ACC112 (cell line): ENCODE data around the gene PCGF1.
A peak's percentile ranks its signal among the peaks of the same experiment; 100 is the strongest.

ENCODE experiments used
- H2AFZ ChIP-seq: fragments of 200-600 bp; sonication (generic); one replicate; pipeline ENCODE4 v1.6.0; 2017; ENCODE audit warnings: antibody characterized with exemption, low read length; ENCODE audit not compliant: unreplicated experiment
- H3K27ac ChIP-seq: fragments of 200-600 bp; sonication (generic); 2 replicates; pipeline ENCODE4 v1.5.1; 2014; ENCODE audit warnings: low read depth, mild to moderate bottlenecking, antibody characterized with exemption, low read length, moderate library complexity
- H3K27me3 ChIP-seq: fragments of 200-600 bp; sonication (generic); 2 replicates; pipeline ENCODE4 v1.6.1; 2014; ENCODE audit warnings: mild to moderate bottlenecking, antibody characterized with exemption, low read length, moderate library complexity, mixed read lengths; ENCODE audit not compliant: insufficient read depth
- H3K36me3 ChIP-seq: fragments of 200-600 bp; sonication (generic); 2 replicates; pipeline ENCODE4 v1.6.1; 2016; ENCODE audit warnings: mild to moderate bottlenecking, antibody characterized with exemption, low read length, moderate library complexity, mixed read lengths; ENCODE audit not compliant: insufficient read depth
- H3K4me1 ChIP-seq: fragments of 200-600 bp; sonication (generic); one replicate; pipeline ENCODE4 v1.6.1; 2016; ENCODE audit warnings: low read length, mixed read lengths; ENCODE audit not compliant: insufficient read depth, unreplicated experiment, control insufficient read depth
- H3K4me3 ChIP-seq: fragments of 200-600 bp; sonication (generic); 2 replicates; pipeline ENCODE4 v1.5.1; 2014; ENCODE audit warnings: mild to moderate bottlenecking, low read depth, low read length
- H3K79me2 ChIP-seq: fragments of 200-600 bp; sonication (generic); one replicate; pipeline ENCODE4 v1.6.0; 2016; ENCODE audit warnings: low read length; ENCODE audit not compliant: control insufficient read depth, unreplicated experiment, insufficient read depth

PCGF1 gene

GRCh38 chr2:74503506-74504475 lies 3.7 kb downstream of the PCGF1 start:
- Histone ChIP-seq H3K27ac (peak overlapping the region; percentile 82), H3K4me1 (peaks cover 34% of the 10 kb centered on the region), H3K79me2 (peaks cover 32% of the 10 kb centered on the region), H2AFZ (peak overlapping the region; percentile 57), H3K36me3 (no peaks in the 10 kb centered on the region), H3K27me3 (no peaks in the 10 kb centered on the region), H3K4me3 (peak overlapping the region; percentile 76)

GRCh38 chr2:74502720-74503505 lies 4.6 kb downstream of the PCGF1 start:
- Histone ChIP-seq H3K4me1 (peaks cover 39% of the 10 kb centered on the region), H3K27me3 (no peaks in the 10 kb centered on the region), H3K79me2 (peaks cover 32% of the 10 kb centered on the region), H3K36me3 (no peaks in the 10 kb centered on the region), H2AFZ (peak overlapping the region; percentile 57), H3K4me3 (peak overlapping the region; percentile 76), H3K27ac (peak overlapping the region; percentile 82)

- Histone ChIP-seq H3K4me3 (peak overlapping the region; percentile 76), H2AFZ (peak overlapping the region; percentile 57), H3K36me3 (no peaks in the 10 kb centered on the region), H3K27ac (no peak overlapping the region), H3K4me1 (peaks cover 41% of the 10 kb centered on the region), H3K79me2 (peaks cover 32% of the 10 kb centered on the region), H3K27me3 (no peaks in the 10 kb centered on the region)
These were observed 5.3 kb downstream of the PCGF1 start for GRCh38 chr2:74502147-74502719.

GRCh38 chr2:74501335-74502071 lies 6.0 kb downstream of the PCGF1 start:
- Histone ChIP-seq H2AFZ (no peak overlapping the region), H3K27me3 (no peaks in the 10 kb centered on the region), H3K79me2 (peaks cover 32% of the 10 kb centered on the region), H3K27ac (no peak overlapping the region), H3K36me3 (no peaks in the 10 kb centered on the region), H3K4me3 (peak overlapping the region; percentile 76), H3K4me1 (peaks cover 36% of the 10 kb centered on the region)

- H3K4me3 ChIP-seq = no peak overlapping the region
- H3K4me1 ChIP-seq = peaks cover 31% of the 10 kb centered on the region
- no peak overlapping the region for H2AFZ ChIP-seq
- H3K27ac ChIP-seq = no peak overlapping the region
- peaks cover 26% of the 10 kb centered on the region for H3K79me2 ChIP-seq
- H3K36me3 ChIP-seq = no peaks in the 10 kb centered on the region
- no peaks in the 10 kb centered on the region for H3K27me3 ChIP-seq
These were observed 6.9 kb downstream of the PCGF1 start for GRCh38 chr2:74500578-74500946.

- Histone ChIP-seq H2AFZ (no peak overlapping the region), H3K4me1 (peaks cover 26% of the 10 kb centered on the region), H3K79me2 (peaks cover 21% of the 10 kb centered on the region), H3K27ac (no peak overlapping the region), H3K27me3 (no peaks in the 10 kb centered on the region), H3K36me3 (no peaks in the 10 kb centered on the region), H3K4me3 (peak overlapping the region; percentile 81)
These were observed 7.4 kb downstream of the PCGF1 start for GRCh38 chr2:74499940-74500577.

GRCh38 chr2:74499267-74499939 lies 8.1 kb downstream of the PCGF1 start, which contains the start of gene LBX2:
LBX2 (minus strand) TSS chr2:74499603; CDS start chr2:74499537, 66 bp downstream.
- peak within 1 kb of the TSS; percentile 42 for H2AFZ ChIP-seq
- no peak within 1 kb of the TSS for H3K27ac ChIP-seq
- H3K4me1 ChIP-seq = peaks cover 19% of the 10 kb centered on the region
- H3K4me3 ChIP-seq = peak within 1 kb of the TSS; percentile 81
- no peaks in the 10 kb centered on the region for H3K27me3 ChIP-seq
- no peaks in the 10 kb centered on the region for H3K36me3 ChIP-seq
- peaks cover 15% of the 10 kb centered on the region for H3K79me2 ChIP-seq

- H3K36me3 ChIP-seq = no peaks in the 10 kb centered on the region
- H3K79me2 ChIP-seq = peaks cover 8% of the 10 kb centered on the region
- no peaks in the 10 kb centered on the region for H3K27me3 ChIP-seq
- H3K4me3 ChIP-seq = peak overlapping the region; percentile 81
- peak overlapping the region; percentile 42 for H2AFZ ChIP-seq
- peaks cover 16% of the 10 kb centered on the region for H3K4me1 ChIP-seq
- no peak overlapping the region for H3K27ac ChIP-seq
These were observed 8.8 kb downstream of the PCGF1 start for GRCh38 chr2:74498500-74499266.
